ENCODE results near the gene APOLD1.

The APOLD1 gene

DNA sequence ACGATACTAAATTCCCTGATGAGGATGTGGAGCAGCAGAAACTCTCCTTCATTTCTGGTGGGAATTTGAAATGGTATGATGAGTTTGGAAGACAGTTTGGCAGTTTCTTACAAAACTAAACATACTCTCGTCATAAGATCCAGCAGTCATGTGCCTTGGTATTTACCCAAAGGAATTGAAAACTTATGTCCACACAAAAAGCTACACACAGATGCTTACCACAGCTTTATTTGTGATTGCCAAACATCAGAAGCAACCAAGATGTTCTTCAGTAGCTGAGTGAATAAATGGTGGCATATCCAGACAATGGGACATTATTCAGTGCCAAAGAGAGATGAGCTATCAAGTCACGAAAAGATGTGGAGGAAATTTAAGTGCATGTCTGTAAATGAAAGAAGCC lies 10.7 kb upstream of the APOLD1 start:
- no peak overlapping the region for H3K27ac ChIP-seq
- TF ChIP-seq, protein P1, sequence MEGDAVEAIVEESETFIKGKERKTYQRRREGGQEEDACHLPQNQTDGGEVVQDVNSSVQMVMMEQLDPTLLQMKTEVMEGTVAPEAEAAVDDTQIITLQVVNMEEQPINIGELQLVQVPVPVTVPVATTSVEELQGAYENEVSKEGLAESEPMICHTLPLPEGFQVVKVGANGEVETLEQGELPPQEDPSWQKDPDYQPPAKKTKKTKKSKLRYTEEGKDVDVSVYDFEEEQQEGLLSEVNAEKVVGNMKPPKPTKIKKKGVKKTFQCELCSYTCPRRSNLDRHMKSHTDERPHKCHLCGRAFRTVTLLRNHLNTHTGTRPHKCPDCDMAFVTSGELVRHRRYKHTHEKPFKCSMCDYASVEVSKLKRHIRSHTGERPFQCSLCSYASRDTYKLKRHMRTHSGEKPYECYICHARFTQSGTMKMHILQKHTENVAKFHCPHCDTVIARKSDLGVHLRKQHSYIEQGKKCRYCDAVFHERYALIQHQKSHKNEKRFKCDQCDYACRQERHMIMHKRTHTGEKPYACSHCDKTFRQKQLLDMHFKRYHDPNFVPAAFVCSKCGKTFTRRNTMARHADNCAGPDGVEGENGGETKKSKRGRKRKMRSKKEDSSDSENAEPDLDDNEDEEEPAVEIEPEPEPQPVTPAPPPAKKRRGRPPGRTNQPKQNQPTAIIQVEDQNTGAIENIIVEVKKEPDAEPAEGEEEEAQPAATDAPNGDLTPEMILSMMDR (conservative IDR thresholded peaks at IDR 0.05), result no peak
- no peak for TF ChIP-seq ZFX (IDR thresholded peaks at IDR 0.05)

DNA sequence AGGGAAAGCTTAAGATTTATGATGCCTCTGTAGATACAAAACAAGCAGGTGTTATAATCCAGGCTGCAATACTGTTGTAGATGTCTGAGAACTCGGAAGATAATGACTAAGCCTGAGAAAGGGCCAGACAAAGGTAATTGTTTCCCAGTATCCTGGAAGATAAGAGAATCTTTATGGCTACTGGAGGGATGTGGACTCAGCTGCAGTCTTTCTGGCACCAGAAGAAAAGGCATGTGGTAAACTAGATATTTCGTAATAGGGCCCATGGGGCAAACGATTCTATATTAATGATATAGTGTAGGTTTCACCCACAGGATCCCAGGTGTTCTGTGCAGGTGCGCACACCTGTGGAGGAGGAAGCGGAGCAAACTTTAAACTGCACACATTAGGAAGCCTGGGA lies 9.2 kb upstream of the APOLD1 start:
- H3K27ac ChIP-seq, result no peak overlapping the region
- TF ChIP-seq, protein P1 (conservative IDR thresholded peaks at IDR 0.05), result no peak
- no peak for TF ChIP-seq ZFX (IDR thresholded peaks at IDR 0.05)

DNA sequence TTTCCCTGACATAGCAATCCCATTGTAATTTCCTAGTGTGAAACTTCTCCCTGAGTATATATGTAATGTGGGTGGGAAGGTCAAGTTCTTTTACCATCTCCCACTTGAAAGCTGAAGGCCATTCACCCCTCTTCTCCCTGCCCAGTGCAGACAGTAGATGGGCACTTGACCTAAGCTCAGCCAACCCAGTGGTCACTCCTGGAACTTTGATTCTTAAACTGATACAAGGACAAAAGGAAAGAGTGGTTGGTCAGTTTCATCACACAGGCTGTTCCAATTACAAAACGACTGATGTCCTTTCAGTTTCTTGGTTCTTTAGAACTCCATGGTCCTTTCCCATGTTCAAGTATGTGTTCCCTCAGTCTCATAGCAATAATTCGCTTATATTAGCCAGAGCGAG lies 8.4 kb upstream of the APOLD1 start:
- TF ChIP-seq ZFX (IDR thresholded peaks at IDR 0.05), result no peak
- TF ChIP-seq, protein P1 (conservative IDR thresholded peaks at IDR 0.05), result no peak; the same call in 1 of the 2 replicates
- H3K27ac ChIP-seq, result no peak overlapping the region

DNA sequence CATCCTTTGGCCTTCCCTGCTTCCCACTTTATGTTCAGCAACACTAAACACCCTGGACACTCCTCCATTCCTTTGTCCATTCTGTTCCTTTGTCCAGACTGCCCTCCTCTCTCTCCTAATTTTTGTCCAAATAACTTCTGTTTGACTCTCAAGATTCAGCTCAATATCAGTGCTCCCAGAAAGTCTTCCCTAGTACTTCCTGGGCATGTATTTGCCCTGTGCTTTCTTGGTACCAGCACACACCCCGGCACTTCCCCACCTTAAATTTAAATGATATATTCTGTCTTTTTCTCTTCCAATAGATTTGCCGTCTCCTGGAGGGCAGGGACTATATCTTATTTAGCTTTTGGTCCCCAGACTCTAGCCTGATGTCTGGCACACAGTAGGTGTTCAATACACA lies 6.5 kb upstream of the APOLD1 start:
- TF ChIP-seq, protein P1 (conservative IDR thresholded peaks at IDR 0.05), result no peak
- TF ChIP-seq ZFX (IDR thresholded peaks at IDR 0.05), result no peak
- no peak overlapping the region for H3K27ac ChIP-seq

DNA sequence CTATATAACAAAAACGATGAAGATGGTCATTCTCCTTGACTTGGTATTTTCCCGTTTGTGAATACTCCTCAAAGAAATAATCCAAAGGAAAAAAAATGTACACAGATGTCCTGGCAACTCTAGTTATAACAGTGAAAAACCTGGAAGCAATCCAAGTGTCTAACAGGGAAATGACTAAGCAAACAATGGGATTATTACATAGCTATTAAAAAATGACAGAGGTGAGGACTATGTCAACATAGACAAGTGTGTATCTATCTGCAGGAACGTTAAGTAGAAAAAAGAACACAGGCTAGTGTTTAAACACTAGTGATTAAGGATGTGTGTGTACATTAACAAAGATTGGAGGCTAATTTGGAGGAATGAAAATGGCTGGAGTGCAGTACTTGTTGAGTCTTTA lies 5.9 kb upstream of the APOLD1 start:
- TF ChIP-seq, protein P1 (conservative IDR thresholded peaks at IDR 0.05), result no peak
- no peak for TF ChIP-seq ZFX (IDR thresholded peaks at IDR 0.05)
- H3K27ac ChIP-seq, result no peak overlapping the region

DNA sequence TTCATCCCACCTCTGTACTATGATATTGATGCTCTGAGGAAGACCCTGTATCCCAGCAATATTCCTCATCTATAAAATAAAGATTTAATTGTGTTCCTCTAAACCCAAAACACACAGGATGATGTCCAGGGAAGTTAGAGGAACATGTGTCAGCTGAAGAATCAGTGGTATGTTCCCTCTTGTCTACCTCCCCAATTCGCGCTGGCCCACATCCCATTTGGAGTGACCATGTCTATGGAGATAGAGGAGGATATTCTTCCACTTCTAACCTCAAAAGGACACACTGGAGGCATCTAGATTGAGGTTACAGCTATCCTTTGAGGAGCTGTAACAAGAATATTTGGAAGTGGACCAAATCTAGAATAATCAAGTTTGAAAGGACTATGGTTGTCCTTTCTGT lies 1.3 kb upstream of the APOLD1 start:
- TF ChIP-seq, protein P1 (conservative IDR thresholded peaks at IDR 0.05), result no peak
- no peak for TF ChIP-seq ZFX (IDR thresholded peaks at IDR 0.05)
- no peak overlapping the region for H3K27ac ChIP-seq

DNA sequence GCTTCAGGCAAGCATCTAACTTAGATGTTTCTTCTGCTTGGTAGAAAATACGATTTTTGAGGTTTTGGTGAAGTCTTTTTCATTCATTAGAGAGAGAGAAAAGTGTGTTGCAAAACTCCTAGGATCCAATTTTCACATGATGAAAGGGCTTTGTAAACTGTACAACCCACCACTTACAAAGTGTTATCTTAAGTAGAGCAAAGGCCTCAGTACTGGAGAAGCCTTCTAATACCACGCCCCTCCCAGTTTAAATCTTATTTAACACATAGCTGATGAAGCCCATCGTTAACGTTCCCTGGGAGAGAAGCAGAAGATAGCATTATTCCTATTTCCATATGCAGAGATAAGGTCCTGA lies 869 bp downstream of the APOLD1 start:
- H3K27ac ChIP-seq, result peak overlapping the region; percentile 93
- TF ChIP-seq, protein P1 (conservative IDR thresholded peaks at IDR 0.05), result no peak
- TF ChIP-seq ZFX (IDR thresholded peaks at IDR 0.05), result no peak

Data from C4-2B (cell line).